Right lobe of liver (tissue), 4 donors: ENCODE measurements around the gene POP5.

Experiments used
- POLR2A ChIP-seq: fragments of 450-650 bp; IDR thresholded peaks from one replicate; pipeline ENCODE4 v1.6.1; 2017; ENCODE audit warnings: antibody characterized with exemption, mild to moderate bottlenecking
- TF ChIP-seq, protein P1 (sequence below), 4 donors: fragments of 200-600 bp in 3 of 4; fragments of 450-650 bp in 1 of 4; IDR thresholded peaks; one replicate each; pipeline versions ENCODE4 v1.5.1 to v1.8.0; 2016 to 2022; ENCODE audit warnings: antibody characterized with exemption in 4 of 4, mild to moderate bottlenecking in 2 of 4
- donor health status: DM: no; HTN: no; CAD: no.
- donor health status: DM: no; HTN: no; CAD: no.
- donor health status: DM: no; HTN: yes; CAD: no.

DNA sequence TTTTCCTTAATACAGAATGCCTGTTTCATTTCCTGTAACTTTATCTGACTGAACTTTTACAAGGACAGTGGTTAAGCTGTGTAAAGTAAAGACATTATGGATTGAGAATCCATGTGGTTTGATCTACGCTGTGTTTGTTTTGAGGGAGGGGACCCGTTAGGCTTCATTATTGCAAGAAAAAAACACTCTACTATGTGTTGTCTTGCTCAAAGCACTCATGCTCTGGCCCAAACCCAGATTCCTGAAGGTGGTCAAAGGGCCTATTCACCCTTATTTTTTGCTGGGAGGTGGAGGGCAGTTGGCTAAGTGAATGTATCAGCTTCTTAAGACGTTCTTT lies 35.2 kb downstream of the POP5 start:
- TF ChIP-seq, protein P1, sequence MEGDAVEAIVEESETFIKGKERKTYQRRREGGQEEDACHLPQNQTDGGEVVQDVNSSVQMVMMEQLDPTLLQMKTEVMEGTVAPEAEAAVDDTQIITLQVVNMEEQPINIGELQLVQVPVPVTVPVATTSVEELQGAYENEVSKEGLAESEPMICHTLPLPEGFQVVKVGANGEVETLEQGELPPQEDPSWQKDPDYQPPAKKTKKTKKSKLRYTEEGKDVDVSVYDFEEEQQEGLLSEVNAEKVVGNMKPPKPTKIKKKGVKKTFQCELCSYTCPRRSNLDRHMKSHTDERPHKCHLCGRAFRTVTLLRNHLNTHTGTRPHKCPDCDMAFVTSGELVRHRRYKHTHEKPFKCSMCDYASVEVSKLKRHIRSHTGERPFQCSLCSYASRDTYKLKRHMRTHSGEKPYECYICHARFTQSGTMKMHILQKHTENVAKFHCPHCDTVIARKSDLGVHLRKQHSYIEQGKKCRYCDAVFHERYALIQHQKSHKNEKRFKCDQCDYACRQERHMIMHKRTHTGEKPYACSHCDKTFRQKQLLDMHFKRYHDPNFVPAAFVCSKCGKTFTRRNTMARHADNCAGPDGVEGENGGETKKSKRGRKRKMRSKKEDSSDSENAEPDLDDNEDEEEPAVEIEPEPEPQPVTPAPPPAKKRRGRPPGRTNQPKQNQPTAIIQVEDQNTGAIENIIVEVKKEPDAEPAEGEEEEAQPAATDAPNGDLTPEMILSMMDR (IDR thresholded peaks at IDR 0.05) = no peak
- TF ChIP-seq POLR2A = no peak
